Endothelial cell of umbilical vein (primary cell): Measurements from ENCODE around the gene NDUFA11. TPM values are rescaled to one million over a fixed set of nuclear protein-coding genes. Genes with fewer than 3 reads are reported as not detected.
"Not testable (repeated sequence)": the region's sequence is repeated elsewhere in the genome, so short reads cannot be mapped to it uniquely, and the experiment has no call there.

ENCODE experiments used
- BruUV-seq: library from RNA; stranded (reverse); fragments of 400-500 nt; replicated peaks from 2 replicates; lab custom pipeline; 2021; lab: Mats Ljungman, UMichigan
- CTCF ChIA-PET: fragments of 300-600, 350-600 bp; sonication (Branson Sonifier 250); formaldehyde crosslinking; loops from one replicate; lab custom pipeline; 2021; ENCODE audit warnings: antibody characterized with exemption, inconsistent platforms; lab: Charles Lee
- POLR2A ChIA-PET: fragments of 300-600, 350-600 bp; sonication (Branson Sonifier 250); formaldehyde crosslinking; loops from one replicate; lab custom pipeline; 2021; ENCODE audit warnings: antibody characterized with exemption, inconsistent platforms; lab: Charles Lee
- DNase-seq: peaks from one replicate; pipeline ENCODE4 v3.0.0-alpha.2; 2011; ENCODE audit warnings: low read depth, low spot score
- FAIRE-seq: peaks from 2 replicates; lab custom pipeline; 2011; peaks lifted over from hg19 to GRCh38; lab: Jason Lieb, UNC
- H2AFZ ChIP-seq: 2 replicates; pipeline ENCODE4 v1.6.0; 2012; ENCODE audit warnings: low read depth, low read length, control low read depth, inconsistent platforms
- H3K27ac ChIP-seq: 2 replicates; pipeline ENCODE4 v1.5.1; 2011; ENCODE audit warnings: low read depth, mild to moderate bottlenecking, control low read depth, low read length, moderate library complexity; ENCODE audit not compliant: insufficient read depth
- H3K27me3 ChIP-seq, 2 experiments: 2 replicates each; pipeline versions ENCODE4 v1.6.0 to v1.6.1; 2011; ENCODE audit warnings: low read length in 2 of 2, mixed read lengths in 1 of 2; ENCODE audit not compliant: control insufficient read depth in 2 of 2, insufficient read depth in 2 of 2
- H3K36me3 ChIP-seq, 2 experiments: 2 replicates in 1 of 2; 3 replicates in 1 of 2; pipeline ENCODE4 v1.5.1; 2011; ENCODE audit warnings: low read length in 2 of 2, mild to moderate bottlenecking in 1 of 2, moderate library complexity in 1 of 2; ENCODE audit not compliant: control insufficient read depth in 2 of 2, insufficient read depth in 2 of 2; ENCODE audit errors: extremely low read depth in 1 of 2
- H3K4me1 ChIP-seq: 3 replicates; pipeline ENCODE4 v1.5.1; 2011; ENCODE audit warnings: mild to moderate bottlenecking, low read length; ENCODE audit not compliant: control insufficient read depth, insufficient read depth; ENCODE audit errors: extremely low read depth
- H3K4me2 ChIP-seq: 2 replicates; pipeline ENCODE4 v1.6.1; 2011; ENCODE audit warnings: low read length, control low read depth, mixed read lengths; ENCODE audit not compliant: insufficient read depth
- H3K4me3 ChIP-seq, 3 experiments: fragments of 200-600 bp in 1 of 3; sonication (generic), shearing (Covaris generic) in 1 of 3; replicated peaks in 1 of 3; 2 replicates each; pipeline ENCODE4 v1.5.1; 2011 to 2016; ENCODE audit warnings: control low read depth in 3 of 3, low read length in 3 of 3, mild to moderate bottlenecking in 2 of 3, inconsistent platforms in 1 of 3, low read depth in 1 of 3, moderate library complexity in 1 of 3; ENCODE audit not compliant: insufficient read depth in 1 of 3
- H3K79me2 ChIP-seq: 2 replicates; pipeline ENCODE4 v1.6.0; 2012; ENCODE audit warnings: low read length, inconsistent platforms; ENCODE audit not compliant: control insufficient read depth, insufficient read depth
- H3K9ac ChIP-seq: replicated peaks from 2 replicates; pipeline ENCODE3; 2011; ENCODE audit warnings: low read length, control low read depth; ENCODE audit not compliant: insufficient read depth; ENCODE audit errors: extremely low read depth
- H3K9me1 ChIP-seq: replicated peaks from 3 replicates; pipeline ENCODE4 v1.6.0; 2011; ENCODE audit warnings: mild to moderate bottlenecking, low read length; ENCODE audit not compliant: control insufficient read depth, insufficient read depth; ENCODE audit errors: extremely low read depth
- H3K9me3 ChIP-seq: replicated peaks from 2 replicates; pipeline ENCODE4 v1.5.1; 2012; ENCODE audit warnings: low read length, inconsistent platforms; ENCODE audit not compliant: control insufficient read depth, insufficient read depth
- H4K20me1 ChIP-seq: replicated peaks from 2 replicates; pipeline ENCODE3; 2011; ENCODE audit warnings: mild to moderate bottlenecking, low read length; ENCODE audit not compliant: control insufficient read depth, insufficient read depth; ENCODE audit errors: extremely low read depth
- CTCF ChIP-seq, 2 donors: IDR thresholded peaks; 1 replicate in 1 of 2; 2 replicates in 1 of 2; pipeline ENCODE4 v1.5.1; 2011; ENCODE audit warnings: low read length in 2 of 2, mild to moderate bottlenecking in 2 of 2, moderate library complexity in 2 of 2, control low read depth in 1 of 2, inconsistent platforms in 1 of 2, low read depth in 1 of 2; ENCODE audit not compliant: insufficient read depth in 1 of 2; ENCODE audit errors: extremely low read depth in 1 of 2
- EZH2 ChIP-seq: IDR thresholded peaks from 2 replicates; pipeline ENCODE4 v1.6.1; 2012; ENCODE audit warnings: borderline replicate concordance, low read depth, mild to moderate bottlenecking, moderate library complexity, low read length, inconsistent platforms; ENCODE audit not compliant: severe bottlenecking
- FOS ChIP-seq: IDR thresholded peaks from 2 replicates; pipeline ENCODE4 v1.6.1; 2011; ENCODE audit warnings: mild to moderate bottlenecking, low read length, moderate library complexity, borderline replicate concordance; ENCODE audit not compliant: insufficient read depth
- GATA2 ChIP-seq: IDR thresholded peaks from 2 replicates; pipeline ENCODE4 v1.7.0; 2011; ENCODE audit warnings: low read depth, mild to moderate bottlenecking, moderate library complexity, mixed read lengths, low read length; ENCODE audit not compliant: insufficient read length, insufficient read depth
- JUN ChIP-seq: IDR thresholded peaks from 2 replicates; pipeline ENCODE4 v1.6.1; 2011; ENCODE audit warnings: borderline replicate concordance, low read depth; ENCODE audit not compliant: insufficient read length, insufficient read depth
- MAX ChIP-seq: IDR thresholded peaks from 2 replicates; pipeline ENCODE4 v1.6.1; 2011; ENCODE audit not compliant: insufficient read depth, insufficient read length
- MYC ChIP-seq: IDR thresholded peaks from one replicate; pipeline ENCODE4 v1.6.1; 2011; ENCODE audit warnings: mild to moderate bottlenecking, low read depth, low read length
- POLR2A ChIP-seq: IDR thresholded peaks from 2 replicates; pipeline ENCODE4 v1.6.1; 2012; ENCODE audit warnings: low read depth, mild to moderate bottlenecking, control low read depth, low read length
- dilution Hi-C: fragments of 300-500 bp; cut with MboI; formaldehyde crosslinking; loops from one replicate; pipeline ENCODE4 v1.15.0; 2019; ENCODE audit warnings: low sequenced_read_pairs; ENCODE audit not compliant: extremely low pct_ligation_motif_present
- intact Hi-C: fragments of 100-400 bp; cut with micrococcal nuclease; formaldehyde crosslinking; loops from one replicate; pipeline ENCODE4 v1.10.0; 2022
- polyA plus RNA-seq, 4 experiments: library from polyadenylated mRNA; depleted of rRNA in 3 of 4; stranded (reverse) in 3 of 4; unstranded in 1 of 4; fragments of >200 nt; gene quantifications; 2 replicates each; pipeline versions ENCODE4 v1.2.1 to v1.2.3, GENCODE V29; 2011 to 2012; ENCODE audit warnings: missing spikeins in 1 of 4
- total RNA-seq: library from RNA; stranded (reverse); gene quantifications from 2 replicates; pipeline ENCODE4 v1.2.3, GENCODE V29; 2021

The NDUFA11 gene
- total and polyA plus RNA-seq, 2 donors (not counting 3 experiments of a cell fraction or from before 2014, with no cell fraction given): 281 to 876 TPM

GRCh38 chr19:5854121-5854520, 49.5 kb downstream of the NDUFA11 start:
- DNase-seq, H3K79me2 ChIP-seq, H3K9me3 ChIP-seq, FAIRE-seq, H3K4me2 ChIP-seq, H3K4me1 ChIP-seq, POLR2A ChIA-PET, H3K27ac ChIP-seq, dilution Hi-C loops, H2AFZ ChIP-seq, H4K20me1 ChIP-seq, H3K9ac ChIP-seq, H3K4me3 ChIP-seq, intact Hi-C loops, H3K9me1 ChIP-seq, CTCF ChIA-PET, BruUV-seq, H3K36me3 ChIP-seq: not testable (repeated sequence)
- peaks cover 0 to 10% of the 10 kb centered on the region in 2 experiments for H3K27me3 ChIP-seq

GRCh38 chr19:5851302-5851701, 52.3 kb downstream of the NDUFA11 start, which contains the start of gene FUT3:
FUT3 (minus strand) TSS chr19:5851449.
- H4K20me1 ChIP-seq: no peaks in the 10 kb centered on the region
- H3K4me1 ChIP-seq: no peaks in the 10 kb centered on the region
- H3K9me3 ChIP-seq: no peaks in the 10 kb centered on the region
- BruUV-seq: no TSS peak
- DNase-seq (no peak), FAIRE-seq (no peak)
- H2AFZ ChIP-seq: no peak within 1 kb of the TSS
- no peaks in the 10 kb centered on the region for H3K79me2 ChIP-seq
- peaks cover 0 to 6% of the 10 kb centered on the region in 2 experiments for H3K27me3 ChIP-seq
- ChIA-PET POLR2A (no interaction called here), CTCF (no interaction called here)
- no peaks in the 10 kb centered on the region for H3K36me3 ChIP-seq
- TF ChIP-seq CTCF (IDR thresholded peaks at IDR 0.05; ENCODE audit: extremely low read depth in 1 of 2, insufficient read depth in 1 of 2, low read depth in 1 of 2, low read length in 2 of 2): no peak
- no peak for TF ChIP-seq POLR2A
- TF ChIP-seq JUN: no peak
- no peak for TF ChIP-seq MYC
- TF ChIP-seq MAX: no peak
- TF ChIP-seq EZH2: no peak
- no peak for TF ChIP-seq FOS
- no peak for TF ChIP-seq GATA2
- H3K4me2 ChIP-seq: no peak within 1 kb of the TSS
- no peak within 1 kb of the TSS for H3K9ac ChIP-seq
- intact Hi-C loops: no loop called here
- H3K4me3 ChIP-seq: no peak within 1 kb of the TSS
- H3K9me1 ChIP-seq: no peaks in the 10 kb centered on the region
- dilution Hi-C loops: no loop called here
- no peak within 1 kb of the TSS for H3K27ac ChIP-seq
